Peyer's patch (tissue), 4 donors: ENCODE data around the gene GINS2.

Experiments used
- CTCF ChIP-seq, 6 experiments: fragments of 450-650 bp in 4 of 6; fragments of 200-600 bp in 2 of 6; sonication (generic) in 1 of 6; IDR thresholded peaks; one replicate each; pipeline ENCODE4 v1.5.1; 2017 to 2019; ENCODE audit warnings: antibody characterized with exemption in 6 of 6, mild to moderate bottlenecking in 3 of 6, moderate library complexity in 1 of 6
- POLR2A ChIP-seq, 2 donors: fragments of 450-650 bp; IDR thresholded peaks; one replicate each; pipeline ENCODE4 v1.5.1; 2017; ENCODE audit warnings: antibody characterized with exemption in 2 of 2, mild to moderate bottlenecking in 2 of 2, moderate library complexity in 2 of 2

GRCh38 chr16:85641776-85642176 is 47.0 kb downstream of the GINS2 start:
- TF ChIP-seq CTCF (IDR thresholded peaks at IDR 0.05) (peak in 2 of 6 experiments; percentile 17 to 21), POLR2A (IDR thresholded peaks at IDR 0.05) (no peak)
